Ovary (tissue), 3 donors: ENCODE measurements around the gene NHS.

Source experiments
- CTCF ChIP-seq, 3 donors: fragments of 450-650 bp in 2 of 3; fragments of 200-600 bp in 1 of 3; IDR thresholded peaks; one replicate each; pipeline versions ENCODE4 v1.5.1 to v1.8.0; 2016 to 2022; ENCODE audit warnings: antibody characterized with exemption in 3 of 3, mild to moderate bottlenecking in 1 of 3
- POLR2A ChIP-seq: fragments of 450-650 bp; IDR thresholded peaks from one replicate; pipeline ENCODE4 v1.6.1; 2017; ENCODE audit warnings: antibody characterized with exemption, mild to moderate bottlenecking, moderate library complexity
- donor health status: DM: no; HTN: no; CAD: no.

- TF ChIP-seq CTCF (IDR thresholded peaks at IDR 0.05), result no peak
- no peak for TF ChIP-seq POLR2A
Observed at GRCh38 chrX:17633546-17633945, 258.5 kb downstream of the NHS start.
